Epithelial cell of proximal tubule (primary cell): ENCODE measurements around the gene FHOD3. TPM values are rescaled to one million over a fixed set of nuclear protein-coding genes. Genes with fewer than 3 reads are reported as not detected.
A peak's percentile ranks its signal among the peaks of the same experiment; 100 is the strongest.
"Not testable (repeated sequence)": the region's sequence is repeated elsewhere in the genome, so short reads cannot be mapped to it uniquely, and the experiment has no call there.

ENCODE experiments used
- DNase-seq: peaks from one replicate; pipeline ENCODE4 v3.0.0-alpha.2; 2011; ENCODE audit warnings: low read depth
- H3K4me3 ChIP-seq: 2 replicates; pipeline ENCODE4 v1.5.1; 2011; ENCODE audit warnings: low read depth, mild to moderate bottlenecking, low read length
- total RNA-seq: library from RNA; depleted of rRNA; stranded (reverse); fragments of >200 nt; gene quantifications from 2 replicates; pipeline ENCODE4 v1.2.3, GENCODE V29; 2015
- TF ChIP-seq, protein P1 (sequence below): conservative IDR thresholded peaks from 2 replicates; pipeline ENCODE4 v1.5.1; 2012; ENCODE audit warnings: low read depth, mild to moderate bottlenecking, low read length

The FHOD3 gene
- total RNA-seq, 1 donor from 2014 or later = 27.3 TPM

DNA sequence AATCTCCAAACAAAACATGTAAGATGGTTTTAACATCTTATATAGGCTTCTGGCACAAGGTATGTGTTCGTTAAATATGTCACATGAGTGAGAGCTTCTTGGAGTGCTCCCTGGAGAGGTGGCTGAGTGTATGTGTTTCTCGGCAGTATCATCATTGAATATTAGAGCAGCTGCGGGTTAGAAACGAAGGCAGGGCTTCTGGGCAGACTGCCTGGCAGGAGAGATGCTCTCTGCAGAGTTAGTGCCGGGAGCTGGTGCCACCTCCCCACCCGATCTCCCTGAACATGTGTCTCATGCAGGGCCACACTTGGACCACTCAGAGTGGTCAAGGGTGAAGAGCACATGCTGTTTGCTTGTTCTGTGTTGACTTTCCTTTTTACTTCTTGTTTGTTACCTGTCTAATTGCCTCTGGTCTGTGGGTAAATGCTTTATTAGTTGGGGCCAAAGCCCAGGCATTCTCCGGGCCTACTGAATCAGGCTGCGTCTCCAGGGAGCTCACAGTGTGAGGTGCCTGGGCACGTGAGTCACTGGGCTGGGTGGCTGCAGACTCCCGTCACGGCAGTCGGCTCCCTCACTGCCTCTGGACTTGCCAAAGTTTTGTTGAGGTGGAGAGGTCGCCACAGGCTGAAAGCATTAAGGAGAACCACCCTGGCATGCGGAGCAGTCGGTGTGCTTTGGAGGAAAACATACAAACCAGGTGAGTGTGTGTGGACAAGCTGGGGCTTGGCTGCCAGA is 246.6 kb downstream of the FHOD3 start:
- DNase-seq = peak; percentile 35
- no peak overlapping the region for H3K4me3 ChIP-seq
- TF ChIP-seq, protein P1, sequence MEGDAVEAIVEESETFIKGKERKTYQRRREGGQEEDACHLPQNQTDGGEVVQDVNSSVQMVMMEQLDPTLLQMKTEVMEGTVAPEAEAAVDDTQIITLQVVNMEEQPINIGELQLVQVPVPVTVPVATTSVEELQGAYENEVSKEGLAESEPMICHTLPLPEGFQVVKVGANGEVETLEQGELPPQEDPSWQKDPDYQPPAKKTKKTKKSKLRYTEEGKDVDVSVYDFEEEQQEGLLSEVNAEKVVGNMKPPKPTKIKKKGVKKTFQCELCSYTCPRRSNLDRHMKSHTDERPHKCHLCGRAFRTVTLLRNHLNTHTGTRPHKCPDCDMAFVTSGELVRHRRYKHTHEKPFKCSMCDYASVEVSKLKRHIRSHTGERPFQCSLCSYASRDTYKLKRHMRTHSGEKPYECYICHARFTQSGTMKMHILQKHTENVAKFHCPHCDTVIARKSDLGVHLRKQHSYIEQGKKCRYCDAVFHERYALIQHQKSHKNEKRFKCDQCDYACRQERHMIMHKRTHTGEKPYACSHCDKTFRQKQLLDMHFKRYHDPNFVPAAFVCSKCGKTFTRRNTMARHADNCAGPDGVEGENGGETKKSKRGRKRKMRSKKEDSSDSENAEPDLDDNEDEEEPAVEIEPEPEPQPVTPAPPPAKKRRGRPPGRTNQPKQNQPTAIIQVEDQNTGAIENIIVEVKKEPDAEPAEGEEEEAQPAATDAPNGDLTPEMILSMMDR = no peak

DNA sequence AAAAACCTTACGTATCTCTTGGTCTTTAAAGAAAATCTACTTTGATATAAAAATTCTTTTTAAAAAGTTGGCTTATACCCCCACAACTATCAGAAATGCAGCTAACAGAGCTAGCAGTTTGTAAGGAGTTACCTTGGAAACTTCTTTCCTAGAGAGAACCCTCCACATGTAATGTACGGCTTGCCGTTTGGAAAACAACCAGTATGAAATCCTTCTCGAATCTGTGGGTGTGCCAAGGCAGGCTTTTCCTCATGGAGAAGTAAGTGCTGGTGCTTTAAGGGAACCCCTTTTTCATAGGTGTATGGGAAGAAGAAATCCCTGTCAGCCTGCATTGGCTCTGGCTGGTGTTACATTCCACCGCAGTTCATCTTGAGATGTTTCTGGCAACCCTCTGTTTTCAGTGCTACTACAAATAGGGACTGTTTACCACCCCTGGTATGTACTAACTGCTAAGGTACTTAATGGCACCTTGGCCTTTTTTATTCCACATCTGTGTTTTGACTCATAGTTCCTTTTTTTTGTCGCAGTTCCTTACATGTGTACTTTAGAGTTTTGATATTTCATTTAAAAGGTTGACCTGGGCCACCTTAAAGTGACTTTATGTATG is 248.4 kb downstream of the FHOD3 start:
- TF ChIP-seq, protein P1 = no peak
- no peak overlapping the region for H3K4me3 ChIP-seq

DNA sequence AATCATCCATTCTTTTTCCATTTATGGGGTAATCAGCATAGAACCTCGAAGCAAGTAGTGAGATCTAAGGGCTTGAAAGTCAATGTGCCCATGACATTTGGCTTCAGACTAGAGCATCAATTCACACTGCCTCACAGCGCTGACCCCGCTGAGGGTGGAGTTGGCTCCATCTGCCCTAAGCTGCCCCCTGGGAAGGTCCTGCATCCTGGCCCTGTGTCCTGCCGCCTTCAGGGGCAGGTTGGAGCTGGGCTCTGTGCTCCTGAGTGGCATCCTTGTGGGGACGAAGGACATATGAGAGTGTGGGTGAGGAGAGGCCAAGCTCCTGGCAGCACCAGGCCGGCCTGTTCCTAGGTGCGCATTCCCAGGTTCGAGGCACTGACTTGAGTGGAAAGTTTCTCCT is 249.4 kb downstream of the FHOD3 start:
- DNase-seq = no peak
- no peak overlapping the region for H3K4me3 ChIP-seq
- TF ChIP-seq, protein P1 = no peak

More for the DNA sequence above, 248.4 kb downstream of the FHOD3 start:
- DNase-seq = no peak

DNA sequence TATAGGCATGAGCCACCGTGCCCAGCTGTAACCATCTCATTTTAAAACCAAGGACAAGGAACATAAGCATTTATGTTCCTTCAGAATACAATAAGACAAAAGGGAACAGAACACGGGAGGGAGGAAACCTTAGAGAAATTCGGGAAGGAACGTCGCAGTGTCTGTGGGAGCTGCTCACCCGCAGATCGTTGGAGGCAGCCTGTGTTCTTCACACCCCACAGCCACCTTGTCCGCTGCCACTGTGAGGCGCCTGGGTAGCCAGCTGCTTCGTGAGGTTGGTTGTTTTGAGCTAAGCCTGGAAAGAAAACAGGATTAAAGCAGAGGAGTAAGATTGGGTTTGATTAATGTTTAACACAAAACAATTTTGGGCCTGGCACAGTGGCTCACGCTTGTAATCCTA is 250.0 kb downstream of the FHOD3 start:
- H3K4me3 ChIP-seq = no peak overlapping the region
- no peak for DNase-seq
- TF ChIP-seq, protein P1 = no peak

DNA sequence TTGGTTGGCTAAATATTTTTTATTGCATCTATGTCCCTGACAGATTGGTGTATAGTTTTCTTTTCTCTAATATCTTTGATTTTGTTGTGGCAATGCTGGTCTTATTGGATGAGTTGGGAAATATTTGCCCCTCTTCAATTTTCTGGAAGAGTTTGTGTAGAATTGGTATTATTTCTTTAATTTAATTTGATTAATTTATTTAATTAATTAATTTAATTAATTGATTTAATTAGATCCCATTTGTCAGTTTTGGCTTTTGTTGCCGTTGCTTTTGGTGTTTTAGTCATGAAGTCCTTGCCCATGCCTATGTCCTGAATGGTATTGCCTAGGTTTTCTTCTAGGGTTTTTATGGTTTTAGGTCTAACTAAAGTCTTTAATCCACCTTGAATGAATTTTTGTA is 253.8 kb downstream of the FHOD3 start:
- not testable (repeated sequence) for H3K4me3 ChIP-seq, DNase-seq

DNA sequence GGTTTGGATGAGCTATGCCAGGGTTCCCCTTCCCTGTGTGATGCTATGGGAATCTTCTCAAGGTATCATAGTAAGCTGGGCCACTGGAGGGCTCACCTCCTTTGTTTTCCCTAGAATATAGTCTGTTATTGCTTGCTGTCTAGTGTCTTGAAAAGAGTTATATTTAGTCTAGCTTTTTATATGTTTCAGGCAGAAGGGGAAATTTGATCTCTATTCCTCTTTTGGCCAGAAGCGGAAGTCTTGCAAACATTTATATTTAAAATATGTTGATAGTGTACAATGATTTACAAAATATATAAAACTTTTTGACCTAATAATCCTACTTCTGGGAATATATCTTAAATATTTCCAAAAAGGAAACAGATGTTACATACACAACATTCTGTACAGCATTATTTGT is 260.7 kb downstream of the FHOD3 start:
- TF ChIP-seq, protein P1 = no peak
- DNase-seq = no peak
- H3K4me3 ChIP-seq = no peak overlapping the region

DNA sequence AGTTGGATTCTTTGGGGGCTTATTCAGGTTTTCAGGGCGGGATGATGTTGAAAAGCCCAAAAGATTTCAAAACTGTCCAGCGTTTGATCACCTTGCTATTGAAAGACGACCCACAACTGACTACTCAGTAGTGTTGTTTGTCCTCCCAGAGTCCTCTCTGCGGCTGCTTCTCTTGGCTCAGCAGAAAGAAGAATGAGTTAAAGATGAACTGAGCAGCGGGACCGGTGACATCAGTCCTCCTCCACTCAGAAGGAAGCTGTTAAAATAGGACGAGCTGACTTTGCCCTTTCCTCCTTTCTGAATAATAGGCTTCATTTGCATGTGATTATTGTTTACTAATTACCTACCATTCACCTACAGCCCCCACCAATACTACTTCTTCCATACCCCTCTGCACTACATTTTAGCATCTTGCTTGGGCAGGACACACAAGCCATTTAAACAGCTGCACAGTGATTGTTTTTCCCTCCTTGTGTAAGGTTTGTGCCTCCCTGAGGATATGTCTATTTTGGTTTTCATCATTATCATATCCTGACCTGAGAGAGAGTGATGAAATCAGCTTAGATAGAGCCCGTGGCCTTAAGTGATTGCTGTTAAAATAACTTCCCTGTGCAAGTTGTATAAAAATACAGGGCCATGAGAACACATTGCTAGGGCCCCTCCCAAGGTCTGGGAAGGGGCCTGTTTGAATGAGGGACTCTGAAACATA is 261.8 kb downstream of the FHOD3 start:
- TF ChIP-seq, protein P1 = no peak
- no peak overlapping the region for H3K4me3 ChIP-seq
- DNase-seq = no peak
